Posterior cingulate gyrus (tissue), 11 donors: ENCODE data around the gene IQCE.

Experiments used
- DNase-seq, 10 donors: peaks; one replicate each; pipeline versions ENCODE4 v3.0.0 to v3.0.0-alpha.2; 2020 to 2021; ENCODE audit warnings: mixed read lengths in 3 of 10
- intact Hi-C: fragments of 100-400 bp; cut with DNase I; formaldehyde crosslinking; loops from one replicate; pipeline ENCODE4 v1.15.1; 2023

IQCE gene

DNA sequence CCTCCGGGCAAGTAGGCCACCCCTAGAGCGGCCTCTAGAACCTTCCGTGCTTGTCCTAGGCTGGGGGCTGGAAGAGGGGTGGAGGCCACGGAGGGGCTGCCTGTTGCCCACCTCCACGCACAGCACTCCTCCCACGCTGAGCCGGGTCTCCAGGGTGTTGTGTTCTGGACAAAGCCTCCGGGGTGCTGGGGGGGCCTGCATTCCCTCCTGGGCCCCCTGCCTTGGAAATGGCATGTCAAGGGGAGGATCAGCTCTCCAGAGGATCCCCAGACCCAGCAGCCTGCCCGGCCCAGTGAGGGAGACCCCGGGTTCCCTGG lies 64.9 kb downstream of the IQCE start:
- DNase-seq = no peak
- intact Hi-C loops = no loop called here

GRCh38 chr7:2624293-2624886 lies 65.6 kb downstream of the IQCE start:
- intact Hi-C loops = no loop called here
- DNase-seq = no peak

- no peak for DNase-seq
- intact Hi-C loops = no loop called here
Measured at GRCh38 chr7:2626498-2627117, 67.8 kb downstream of the IQCE start.

DNA sequence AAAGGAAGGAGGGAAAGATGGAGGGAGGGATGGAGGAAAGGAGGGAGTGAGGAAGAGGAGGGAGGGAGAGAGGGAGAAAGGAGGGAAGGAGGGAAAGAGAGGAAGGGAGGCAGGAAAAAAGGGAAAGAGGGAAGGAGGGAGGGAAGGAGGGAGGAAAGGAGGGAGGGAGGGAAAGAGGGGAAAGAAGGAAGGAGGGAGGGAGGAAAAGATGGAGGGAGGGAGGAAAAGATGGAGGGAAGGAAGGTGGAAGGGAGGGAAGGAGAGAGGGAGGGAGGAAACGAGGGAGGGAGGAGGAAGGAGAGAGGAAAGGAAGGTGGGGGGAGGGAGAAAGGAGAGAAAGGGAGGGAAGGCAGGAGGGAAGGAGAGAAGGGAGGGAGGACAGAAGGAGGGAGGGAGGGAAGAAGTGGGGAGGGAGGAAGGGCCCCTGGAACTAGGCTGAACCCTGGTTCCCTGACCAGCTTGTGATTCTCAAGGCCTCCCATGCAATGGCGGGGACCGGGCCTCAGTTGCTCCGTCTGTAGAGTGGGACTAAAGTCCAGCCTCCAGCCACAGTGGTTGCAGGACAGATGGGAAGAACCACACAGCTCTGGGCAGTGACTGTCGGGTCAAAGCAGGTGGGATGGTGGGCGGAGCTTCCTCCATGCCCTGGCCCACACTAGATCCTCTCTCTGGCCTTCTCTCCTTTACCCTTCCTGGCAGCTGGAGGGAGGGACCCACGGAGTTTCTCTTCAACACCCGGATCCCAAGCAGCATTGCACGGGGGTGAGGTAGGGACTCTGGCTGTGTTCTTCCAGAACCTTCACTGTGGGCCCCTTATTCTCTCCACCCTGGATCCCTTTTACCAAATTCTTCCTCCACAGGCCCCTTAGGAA lies 68.7 kb downstream of the IQCE start:
- intact Hi-C loops = no loop called here
- DNase-seq = no peak

DNA sequence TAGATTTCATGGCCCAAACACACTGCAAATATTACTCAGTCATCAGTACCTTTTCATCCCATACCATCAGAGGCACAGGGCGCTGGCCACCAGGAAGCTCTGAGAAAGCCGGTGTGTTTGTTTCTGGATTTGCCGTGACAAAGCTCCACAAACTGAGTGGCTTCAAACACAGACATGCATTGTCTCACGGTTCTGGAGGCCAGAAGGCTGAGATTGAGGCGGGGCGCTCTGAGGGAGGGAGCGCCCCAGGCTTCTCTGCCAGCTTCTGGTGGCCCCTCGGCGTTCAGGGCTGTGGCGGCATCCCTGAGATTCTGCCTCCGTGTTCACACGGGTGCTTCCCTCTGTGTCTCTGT lies 69.3 kb downstream of the IQCE start:
- peak in 1 of 10 donors; percentile 47 for DNase-seq
- intact Hi-C loops = no loop called here

- intact Hi-C loops = no loop called here
- no peak for DNase-seq
Measured at GRCh38 chr7:2628891-2629290, 70.1 kb downstream of the IQCE start.

DNA sequence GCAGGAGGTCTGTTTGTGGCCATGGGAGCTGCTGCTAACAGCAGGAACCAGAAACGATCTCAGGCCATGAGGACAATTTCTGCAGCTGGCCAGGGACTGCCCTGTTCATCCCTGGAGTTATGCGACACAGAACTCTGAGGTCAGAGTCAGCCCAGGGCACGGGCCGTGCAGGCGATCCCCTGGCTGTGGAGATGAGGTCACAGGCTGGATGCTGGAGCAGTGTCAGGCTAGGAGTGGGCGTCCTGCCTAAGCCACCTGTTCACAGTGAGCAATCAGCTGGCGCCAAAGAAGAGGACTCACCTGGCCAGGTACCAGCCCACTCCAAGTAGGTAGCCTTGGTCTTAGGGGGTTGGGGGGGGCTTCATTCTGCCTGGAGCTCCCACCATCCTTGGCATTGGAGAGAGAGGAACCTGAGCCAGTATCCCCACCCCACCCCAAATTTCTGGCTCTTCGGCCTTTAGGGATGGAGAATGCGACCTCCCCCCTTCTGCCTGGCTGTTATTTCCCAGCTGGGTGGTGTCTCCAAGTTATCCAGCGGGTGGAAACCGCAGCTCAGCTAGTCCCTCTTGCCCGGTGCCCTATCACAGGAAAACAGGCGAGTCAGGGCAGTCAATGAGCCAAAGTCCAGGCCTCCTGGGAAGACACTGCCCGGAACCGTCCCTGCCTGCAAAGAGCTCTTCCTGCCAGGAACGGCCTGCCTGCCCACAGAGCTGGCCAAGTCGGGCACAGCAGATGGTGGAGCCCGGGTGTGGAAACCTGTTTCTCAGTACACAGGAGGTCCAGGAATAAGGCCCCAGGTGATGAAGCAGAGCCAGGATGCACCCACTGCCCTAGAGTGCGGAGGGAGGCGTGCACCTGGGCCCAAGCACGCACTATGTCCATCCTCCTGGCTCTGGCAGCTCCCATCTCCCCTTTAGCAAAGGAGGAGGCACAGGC lies 71.2 kb downstream of the IQCE start:
- DNase-seq = peak in 1 of 10 donors; percentile 89

GRCh38 chr7:2631946-2632732 lies 73.4 kb downstream of the IQCE start, which contains the start of gene TTYH3:
TTYH3 (plus strand) TSS chr7:2631986; CDS start chr7:2632156, 170 bp downstream.
- intact Hi-C loops = loop anchor here (5.0 kb wide), 1 partner anchor 75 kb away; the partner anchor contains the start of genes BRAT1 and IQCE
- no peak for DNase-seq

More for the DNA sequence above, 71.2 kb downstream of the IQCE start:
- intact Hi-C loops = loop anchor here (5.0 kb wide), 1 partner anchor 73 kb away; the partner anchor contains the start of genes BRAT1 and IQCE

DNA sequence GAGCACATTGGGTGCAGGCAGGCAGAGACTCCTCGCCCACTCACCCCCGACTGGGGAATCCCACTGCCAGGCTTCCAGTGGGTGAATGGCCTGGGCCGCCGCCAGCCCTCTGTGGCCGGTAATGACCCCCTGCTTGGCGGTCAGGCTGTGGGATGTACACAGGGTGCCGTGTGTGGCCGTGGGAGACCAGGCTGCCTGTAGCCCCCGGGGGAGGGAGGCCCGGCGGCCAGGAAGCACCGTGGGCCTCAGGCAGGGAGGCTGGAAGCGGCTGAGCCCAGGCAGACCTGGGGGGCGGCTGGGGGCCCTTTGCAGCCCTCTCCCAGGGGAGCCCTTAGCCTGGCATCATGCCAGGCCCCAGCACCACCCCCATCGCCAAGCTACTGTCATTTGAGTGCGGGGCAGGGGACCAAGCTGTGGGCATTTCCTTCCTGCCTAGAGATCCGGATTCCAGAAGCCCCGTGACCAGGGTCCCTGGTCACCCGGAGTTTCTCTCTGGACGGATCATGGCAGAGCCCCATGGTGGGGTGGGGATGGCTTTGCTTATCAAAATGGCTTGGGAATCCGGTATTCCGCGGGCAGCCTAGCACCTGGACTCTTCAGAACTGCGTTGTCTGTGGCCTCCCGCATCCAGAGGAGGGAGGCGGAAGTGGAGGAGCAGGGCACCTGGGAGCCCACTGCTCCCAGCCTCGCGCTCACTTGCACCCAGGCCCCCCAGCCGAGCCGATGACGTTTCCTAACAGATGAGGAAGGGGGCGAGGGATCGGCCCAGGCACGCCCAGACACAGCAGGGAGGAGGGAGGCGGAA lies 74.2 kb downstream of the IQCE start:
- intact Hi-C loops = loop anchor here (5.0 kb wide), 1 partner anchor 76 kb away; the partner anchor contains the start of genes BRAT1 and IQCE
- peak in 2 of 10 donors; percentile 90 to 91 for DNase-seq

- intact Hi-C loops = loop anchor here (5.0 kb wide), 1 partner anchor 76 kb away; the partner anchor contains the start of genes BRAT1 and IQCE
- peak in 7 of 10 donors; percentile 57 to 96 (median 78) for DNase-seq
Measured at GRCh38 chr7:2633538-2634266, 74.9 kb downstream of the IQCE start.

DNA sequence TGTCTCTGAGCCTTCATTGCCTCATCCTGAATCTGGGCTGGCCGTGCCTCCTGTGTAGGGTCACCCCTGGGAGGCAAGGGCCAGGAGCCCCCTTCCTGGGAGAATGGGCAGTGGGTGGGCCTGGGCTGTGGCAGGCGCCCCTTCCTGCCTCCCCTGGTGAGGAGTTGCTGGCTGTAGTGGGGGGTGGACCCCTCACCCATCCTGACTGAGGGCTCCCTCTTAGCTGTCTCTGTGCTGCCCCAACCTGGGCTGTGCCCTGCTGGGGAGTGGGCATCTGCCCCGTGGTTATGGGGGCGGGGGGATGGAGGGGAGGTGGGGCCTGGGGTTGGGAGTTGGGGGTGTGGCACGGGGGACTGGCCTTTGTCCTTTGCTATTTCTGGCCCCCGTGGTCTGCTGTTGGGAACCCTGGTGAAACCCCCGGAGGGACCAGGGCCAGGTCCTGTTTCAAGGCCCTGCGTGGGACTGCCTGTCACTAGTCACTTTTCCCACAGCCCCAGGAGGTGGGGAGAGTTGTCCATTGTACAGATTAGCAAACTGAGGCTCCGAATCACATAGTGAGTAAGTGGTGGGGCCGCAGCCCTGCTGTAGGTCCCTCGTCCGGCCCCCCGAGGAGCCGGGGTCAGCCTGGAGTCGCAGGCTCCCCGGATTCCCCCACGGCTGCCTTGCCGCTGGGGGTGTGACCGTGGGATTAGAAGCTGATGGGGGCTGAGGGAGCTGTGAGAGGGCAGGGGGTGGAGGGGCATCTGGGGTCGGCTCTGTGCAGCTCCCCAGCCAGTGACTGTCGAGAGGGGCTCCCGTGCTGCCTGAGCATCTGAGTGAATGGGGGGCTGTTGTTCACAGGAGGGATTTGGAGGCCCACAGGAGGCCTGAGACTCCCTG lies 75.7 kb downstream of the IQCE start:
- intact Hi-C loops = loop anchor here (5.0 kb wide), 1 partner anchor 77 kb away; the partner anchor contains the start of genes BRAT1 and IQCE
- DNase-seq = no peak

DNA sequence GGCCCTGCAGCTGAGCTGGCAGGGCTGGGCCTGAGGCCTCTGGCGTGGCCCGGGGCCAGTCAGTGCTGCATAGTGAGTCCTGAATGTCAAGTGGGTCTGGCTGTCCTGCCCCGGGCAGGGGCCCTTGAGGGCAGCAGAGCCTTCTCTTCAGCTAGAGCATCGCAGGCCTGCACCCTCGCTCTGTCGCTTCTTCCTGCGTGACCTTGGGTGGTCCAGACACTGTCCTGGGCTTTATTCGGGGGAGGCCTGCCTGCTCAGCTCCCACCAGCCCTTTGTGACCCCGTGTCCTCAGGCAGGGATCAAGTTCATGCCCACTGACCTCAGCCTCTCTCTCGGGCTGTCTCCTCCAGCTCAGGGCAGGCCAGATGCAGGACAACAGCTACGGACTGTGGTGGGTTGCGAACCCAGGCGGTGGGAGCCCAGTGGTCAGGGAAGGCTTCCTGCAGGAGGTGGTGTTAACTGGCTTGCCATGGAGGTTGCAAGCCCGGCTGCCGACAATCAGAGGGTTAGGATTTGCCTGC lies 76.4 kb downstream of the IQCE start:
- intact Hi-C loops = no loop called here
- no peak for DNase-seq

DNA sequence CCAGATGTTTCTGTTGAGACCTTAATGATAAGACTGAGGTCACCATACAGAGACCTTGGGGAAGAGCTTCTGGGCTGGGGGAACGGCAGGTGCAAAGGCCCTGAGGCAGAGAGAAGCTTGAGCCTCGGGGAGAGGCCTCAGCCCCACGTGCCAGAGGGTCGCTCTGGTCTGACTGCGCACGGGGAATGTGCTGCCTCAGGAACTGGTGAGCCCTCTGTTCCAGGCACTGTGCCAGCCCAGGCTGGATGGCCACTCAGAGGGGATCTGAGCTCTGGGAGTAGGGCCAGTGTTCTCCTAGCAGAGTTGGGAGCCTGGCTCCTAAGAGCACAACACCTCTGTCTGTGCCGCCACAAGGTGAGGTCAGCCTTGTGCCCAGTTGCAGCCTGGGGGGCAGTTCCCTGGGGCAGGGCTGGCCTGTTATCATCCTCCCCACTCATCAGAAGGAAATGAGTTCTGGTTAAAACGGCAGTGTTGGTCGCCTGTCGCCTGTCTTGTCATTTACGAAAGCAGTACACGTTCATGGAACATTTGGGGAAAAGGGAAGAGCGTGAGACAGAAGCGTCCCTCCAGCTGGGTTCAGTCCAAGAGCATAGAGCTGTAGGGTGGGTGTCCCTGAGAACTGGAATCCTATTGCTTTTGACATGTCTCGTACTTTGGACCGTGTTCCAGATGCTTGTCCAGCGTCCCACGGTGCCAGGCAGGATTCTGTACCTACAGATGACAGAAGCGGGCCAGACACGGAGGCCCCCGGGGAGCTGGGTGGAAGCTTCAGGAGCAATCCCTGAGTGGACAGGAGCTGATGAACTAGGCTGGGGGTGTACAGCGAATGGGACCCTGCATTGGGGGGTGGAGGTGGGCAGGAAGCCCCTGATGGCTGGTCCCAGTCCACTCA lies 77.3 kb downstream of the IQCE start:
- peak in 1 of 10 donors; percentile 77 for DNase-seq

DNA sequence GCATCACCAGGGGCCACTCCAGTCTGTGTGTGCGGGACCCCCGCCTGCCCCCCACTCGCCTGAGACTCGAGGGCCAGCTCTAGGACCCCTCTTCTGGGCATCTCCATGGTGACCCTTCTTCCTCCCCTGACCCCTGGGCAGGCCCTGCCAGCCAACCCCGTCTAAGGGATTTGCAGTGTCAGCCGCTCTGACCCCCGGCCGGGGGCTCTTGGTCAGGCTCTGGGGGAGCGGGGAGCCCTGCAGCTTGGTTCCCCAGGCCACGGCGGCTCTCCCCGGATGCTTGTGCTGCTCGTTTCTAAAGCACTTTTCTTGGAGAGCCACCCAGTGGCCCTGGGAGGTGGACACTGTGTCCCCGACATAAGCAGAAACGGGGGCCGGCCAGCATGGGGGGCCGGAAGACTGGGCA lies 78.3 kb downstream of the IQCE start:
- no peak for DNase-seq
- intact Hi-C loops = no loop called here

More for the DNA sequence above, 77.3 kb downstream of the IQCE start:
- intact Hi-C loops = no loop called here

DNA sequence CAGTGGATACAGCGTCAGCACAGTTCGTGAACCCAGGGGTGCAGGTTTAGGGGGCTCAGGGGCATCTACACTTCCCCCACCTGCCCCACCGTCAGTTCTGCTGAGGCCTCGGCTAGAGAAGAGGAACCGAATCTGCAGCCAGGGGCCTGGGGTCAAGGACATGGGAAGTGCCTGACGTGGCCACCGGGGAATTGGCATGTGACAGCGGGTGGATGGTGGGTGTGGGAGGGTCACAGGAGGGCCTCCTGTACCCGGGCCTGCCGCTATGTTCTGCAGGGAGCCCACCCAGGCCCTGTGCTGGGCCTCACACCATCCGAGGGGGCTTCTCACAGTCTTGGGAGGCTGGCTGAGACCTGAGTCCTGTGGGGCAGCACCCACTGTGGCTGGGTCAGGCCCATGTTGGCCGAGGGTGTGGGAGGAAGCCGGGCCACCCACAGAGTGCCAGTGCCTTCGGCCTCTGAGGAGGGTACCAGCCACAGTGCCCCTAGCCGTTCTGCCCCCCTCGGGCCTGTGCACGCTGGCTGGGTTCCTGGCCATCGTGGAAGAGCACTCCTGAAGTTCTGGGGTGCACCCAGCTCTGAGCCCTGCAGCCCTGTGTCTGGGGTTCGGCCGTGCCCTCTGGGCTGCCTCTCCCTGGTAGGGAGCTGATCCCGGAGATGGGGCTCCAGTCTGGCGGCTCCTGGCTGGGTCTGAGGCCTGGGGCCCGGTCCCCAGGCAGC lies 78.9 kb downstream of the IQCE start:
- peak in 2 of 10 donors; percentile 53 to 88 for DNase-seq
- intact Hi-C loops = no loop called here
